Right hindlimb (tissue), 1 donor: ENCODE measurements around the gene PTPRT.

Source experiments
- DNase-seq: peaks from one replicate; pipeline ENCODE4 v3.0.0-alpha.2; 2018

Gene PTPRT

GRCh38 chr20:42161228-42161829, 1028.4 kb downstream of the PTPRT start:
- no peak for DNase-seq

DNA sequence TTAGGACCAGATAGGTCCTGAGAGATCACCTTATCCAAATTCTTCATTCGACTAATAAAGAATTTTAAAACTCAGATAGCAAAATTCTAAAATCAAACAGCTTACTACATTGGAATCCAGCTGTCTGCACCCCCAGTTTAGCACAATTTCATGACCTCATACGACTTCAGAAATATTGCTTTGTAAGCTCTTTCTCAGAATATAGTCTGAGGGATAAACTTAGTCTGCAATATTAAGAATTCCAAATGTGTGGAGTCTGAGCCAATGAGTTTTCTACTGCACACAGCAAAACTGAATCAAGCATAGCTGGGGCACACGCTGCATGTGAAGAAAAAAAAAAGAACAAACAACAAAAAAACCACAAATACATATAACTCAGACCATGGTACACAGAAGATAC, 1029.9 kb downstream of the PTPRT start:
- DNase-seq: no peak

- DNase-seq: no peak
Measured at GRCh38 chr20:42158272-42158671, 1031.4 kb downstream of the PTPRT start.

DNA sequence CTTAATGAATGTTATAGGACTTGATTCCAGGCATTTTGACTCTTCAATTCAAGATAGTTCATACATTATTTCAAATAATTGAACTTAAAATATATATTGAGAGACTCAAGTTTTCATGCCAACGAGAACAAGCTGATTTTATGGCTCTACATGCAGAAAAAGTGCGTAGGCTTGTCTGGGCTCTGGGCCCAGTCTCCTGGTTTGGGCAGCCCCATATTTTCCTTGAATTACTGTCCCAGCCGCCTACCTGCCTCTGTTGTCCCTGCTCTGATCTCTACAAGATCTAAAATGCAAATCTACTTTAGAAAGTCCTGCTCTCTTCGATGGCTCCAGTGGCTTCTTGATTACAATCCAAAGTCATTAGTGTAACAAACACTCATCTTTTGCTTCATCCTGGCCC, 1034.1 kb downstream of the PTPRT start:
- no peak for DNase-seq

- DNase-seq: no peak
Measured at GRCh38 chr20:42152575-42152974, 1037.1 kb downstream of the PTPRT start.

DNA sequence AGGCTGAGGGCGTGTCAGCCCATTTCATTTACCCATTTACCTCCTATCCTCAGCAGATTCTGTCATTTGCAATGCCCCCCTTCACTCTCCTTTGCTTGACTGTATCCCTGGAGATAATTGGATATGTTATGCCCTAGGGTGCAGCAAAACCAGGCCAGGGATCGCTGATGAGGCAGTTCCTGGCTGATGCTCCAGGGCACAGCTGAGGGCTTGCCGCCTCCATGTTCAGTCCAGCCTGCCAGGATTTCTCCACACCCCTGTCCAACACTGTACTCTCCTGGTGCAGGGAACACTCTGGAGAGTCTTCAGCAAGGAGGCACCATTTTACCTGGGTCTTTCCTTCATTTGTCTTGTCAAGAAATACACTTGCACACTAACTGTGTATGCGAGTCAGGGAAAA, 1039.5 kb downstream of the PTPRT start:
- DNase-seq: no peak

DNA sequence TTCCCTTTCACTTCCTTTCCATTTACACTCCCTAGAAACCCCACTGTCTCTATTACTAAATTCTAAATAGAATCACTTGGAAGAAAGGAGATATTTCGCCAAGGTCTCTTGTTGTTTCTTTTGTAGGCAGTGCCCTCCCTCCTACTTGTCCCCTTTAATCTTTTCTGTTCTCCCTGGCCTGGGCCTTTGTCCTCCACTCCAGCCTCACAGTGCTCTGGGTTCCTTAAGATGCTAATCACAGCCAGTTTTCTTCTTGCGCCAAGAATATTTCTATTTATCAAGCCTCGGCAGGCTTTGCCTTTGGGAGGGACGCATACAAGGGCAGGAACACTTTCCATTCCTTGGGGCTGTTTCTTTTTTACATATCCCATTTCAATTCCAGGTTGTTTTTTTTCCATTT, 1051.0 kb downstream of the PTPRT start:
- DNase-seq: no peak

DNA sequence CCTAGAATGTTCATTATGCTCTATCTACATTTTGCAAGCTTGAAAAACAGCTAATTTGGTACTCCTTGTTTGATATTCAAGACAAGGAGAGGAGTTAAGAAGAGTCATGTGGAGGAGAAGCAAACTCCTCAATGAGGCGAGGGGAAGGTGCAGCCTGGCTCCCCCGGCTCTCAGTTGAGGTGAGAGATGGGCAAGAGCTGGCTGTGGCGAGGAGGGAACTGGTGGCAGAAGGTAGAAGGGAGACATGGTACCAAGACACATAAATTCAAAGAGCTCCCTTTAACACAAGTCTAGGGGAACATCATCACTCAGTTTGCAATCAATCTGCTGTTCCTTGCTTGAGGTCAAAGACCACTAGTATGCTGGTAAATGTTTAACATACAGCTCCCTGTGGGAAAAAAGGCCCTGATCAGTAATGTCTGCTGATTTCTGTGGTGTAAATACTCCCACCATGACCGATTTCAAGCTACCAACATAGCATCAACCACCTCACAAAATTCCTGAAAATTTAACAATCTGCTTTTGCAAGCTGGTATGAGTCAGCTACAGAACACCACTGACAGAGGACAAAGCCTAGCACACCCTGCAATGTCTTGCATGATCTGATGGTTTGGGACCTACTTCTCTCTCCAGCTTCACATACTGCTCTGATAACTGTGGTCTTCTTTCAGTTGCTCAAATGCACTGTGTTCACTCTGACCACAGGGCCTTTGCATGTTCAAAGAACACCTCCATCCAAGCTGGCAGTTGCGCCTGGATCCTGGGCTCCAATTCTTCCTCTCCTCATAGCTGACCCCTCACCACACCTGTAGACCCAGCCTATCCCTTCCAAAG, 1055.2 kb downstream of the PTPRT start:
- no peak for DNase-seq

- DNase-seq: no peak
Measured at GRCh38 chr20:42130810-42131596, 1058.7 kb downstream of the PTPRT start.

DNA sequence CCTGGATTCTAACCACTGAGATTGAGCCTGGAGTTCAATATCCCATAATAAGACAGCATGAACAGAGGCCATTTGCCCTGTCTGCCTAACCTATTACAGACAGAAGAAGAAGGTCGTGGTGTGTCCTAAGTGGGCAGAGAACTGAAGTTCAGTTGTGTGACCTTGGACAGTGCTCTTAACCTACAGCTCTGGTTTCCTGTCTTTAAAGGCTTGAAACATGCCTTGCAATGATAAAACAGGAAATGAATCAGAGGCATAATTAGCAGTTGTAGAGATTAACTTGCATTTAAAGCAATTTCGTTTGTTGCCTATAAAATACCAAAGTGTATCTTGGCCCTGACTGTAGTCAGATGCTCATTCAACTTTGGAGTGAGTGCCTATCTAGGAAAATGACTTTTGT, 1064.3 kb downstream of the PTPRT start:
- no peak for DNase-seq

- DNase-seq: no peak
Measured at GRCh38 chr20:42123981-42124473, 1065.7 kb downstream of the PTPRT start.

GRCh38 chr20:42118409-42119125, 1071.1 kb downstream of the PTPRT start:
- no peak for DNase-seq

GRCh38 chr20:42118001-42118400, 1071.7 kb downstream of the PTPRT start:
- no peak for DNase-seq

GRCh38 chr20:42113236-42113635, 1076.5 kb downstream of the PTPRT start:
- no peak for DNase-seq

DNA sequence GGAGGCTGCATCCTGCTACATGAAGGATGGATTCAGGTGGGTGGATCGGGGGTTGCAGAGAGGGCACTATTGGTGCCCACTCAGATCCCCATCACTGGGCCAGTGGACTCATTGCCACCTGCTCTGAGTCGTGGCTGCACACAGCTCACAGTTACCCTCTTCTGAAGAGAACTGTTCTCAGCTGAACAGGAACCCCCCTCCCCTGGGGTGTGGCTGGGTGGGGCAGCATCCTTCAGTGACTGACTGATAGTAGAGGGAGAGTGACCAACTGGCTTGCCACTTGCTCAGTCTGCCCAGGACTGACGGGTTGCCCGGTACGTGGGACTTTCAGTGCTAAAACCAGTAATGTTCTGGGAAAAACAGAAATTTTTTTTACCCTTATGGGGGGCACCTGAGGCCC, 1077.5 kb downstream of the PTPRT start:
- DNase-seq: no peak

DNA sequence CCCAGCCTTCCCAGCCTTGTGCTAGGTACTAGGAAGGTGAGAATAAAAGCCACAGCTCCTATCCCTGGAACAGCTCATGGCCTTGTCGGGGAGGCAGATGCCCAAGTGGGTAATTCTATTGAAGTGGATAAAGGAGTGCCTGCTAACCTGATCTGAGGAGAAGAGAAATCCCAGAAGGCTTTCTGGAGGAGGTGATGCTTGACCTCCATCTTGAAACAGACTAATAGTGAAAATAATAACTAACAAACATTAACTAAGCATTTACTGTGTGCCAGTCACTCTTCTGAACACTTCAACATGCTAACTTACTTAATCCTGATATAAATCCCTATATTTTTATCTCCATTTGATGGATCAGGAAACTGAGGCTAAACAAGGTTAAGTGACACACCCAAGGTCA, 1078.4 kb downstream of the PTPRT start:
- DNase-seq: no peak

DNA sequence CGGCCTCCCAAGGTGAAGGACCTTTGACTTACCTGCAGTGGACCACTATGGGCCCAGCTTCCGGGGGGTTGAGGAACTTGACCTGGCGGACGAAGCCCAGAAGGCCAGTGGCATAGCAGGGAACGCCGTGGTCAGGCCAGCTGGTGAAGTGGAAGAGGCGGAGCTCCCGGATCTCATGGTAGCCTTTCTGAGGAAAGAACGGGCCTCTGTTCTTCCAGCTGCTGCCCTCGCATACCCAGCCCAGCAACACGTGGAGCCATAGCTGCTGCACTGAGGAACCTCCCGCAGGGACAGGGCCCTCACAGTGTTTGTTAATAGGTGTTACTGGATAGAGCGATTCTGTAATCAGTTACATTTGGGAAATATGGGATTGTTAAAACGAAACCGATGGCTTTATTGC, 1079.4 kb downstream of the PTPRT start:
- DNase-seq: no peak

- DNase-seq: no peak
Measured at GRCh38 chr20:42102000-42102399, 1087.7 kb downstream of the PTPRT start.

- DNase-seq: no peak
Measured at GRCh38 chr20:42100137-42100704, 1089.5 kb downstream of the PTPRT start.

DNA sequence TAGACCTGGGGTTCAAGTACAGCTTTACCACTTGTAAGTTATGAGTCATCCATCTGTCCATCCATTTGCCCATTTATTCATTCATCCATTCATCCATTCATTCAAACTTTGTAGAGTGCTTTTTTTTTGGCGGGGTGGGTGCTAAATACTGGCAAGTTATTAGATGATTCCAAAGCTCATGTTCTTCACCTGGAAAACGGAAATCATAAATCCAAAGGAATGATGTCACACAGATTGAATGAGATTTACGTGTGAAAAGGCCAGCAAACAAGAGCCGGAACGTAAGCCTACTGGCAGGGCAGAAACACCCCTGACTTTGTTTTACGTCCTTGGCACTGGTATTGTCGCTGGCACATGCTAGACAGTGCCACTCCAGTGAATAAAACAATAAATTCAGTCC, 1090.6 kb downstream of the PTPRT start:
- DNase-seq: no peak

DNA sequence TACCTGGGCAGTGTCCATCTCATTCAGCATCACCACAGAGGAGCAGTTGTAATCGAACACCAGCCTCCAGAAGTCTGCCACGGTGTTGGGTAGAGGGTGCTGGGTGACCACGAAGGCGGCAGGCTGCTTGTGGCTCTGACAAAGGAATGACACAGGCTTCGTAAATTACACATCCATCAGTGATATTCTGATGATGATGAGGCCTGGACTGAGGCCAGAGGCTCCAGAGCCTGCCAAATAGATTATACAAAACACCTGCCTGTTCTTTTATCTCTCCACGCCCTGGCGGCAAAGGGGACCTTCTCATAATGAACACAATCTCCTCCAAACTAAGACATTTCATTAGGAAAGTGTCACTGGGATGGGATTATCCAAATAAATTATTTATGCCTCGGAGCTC, 1091.3 kb downstream of the PTPRT start:
- no peak for DNase-seq

DNA sequence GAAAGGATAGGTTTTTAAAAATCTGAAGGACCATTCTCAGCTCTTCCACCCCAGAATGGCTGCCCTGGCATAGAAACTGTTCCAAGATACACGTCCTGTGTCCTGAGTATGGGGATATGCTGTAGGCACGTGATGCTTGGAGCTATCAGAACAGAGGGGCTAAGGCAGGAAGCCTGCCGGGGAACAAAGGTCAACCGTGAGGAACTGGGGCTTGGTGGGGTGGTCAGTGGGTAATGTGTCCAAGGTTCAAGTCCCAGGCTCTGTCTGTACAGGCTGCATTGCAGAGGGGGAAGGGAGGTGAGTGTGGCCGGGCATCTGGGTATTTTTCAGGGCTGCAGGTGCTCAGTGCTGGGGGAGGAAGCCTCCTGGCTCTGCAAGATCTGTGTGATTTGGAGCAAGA, 1092.0 kb downstream of the PTPRT start:
- DNase-seq: no peak

GRCh38 chr20:42095221-42095620, 1094.5 kb downstream of the PTPRT start:
- DNase-seq: no peak
